Gastroesophageal sphincter (tissue), 3 donors: ENCODE results near the gene SFTPA1.

Source experiments
- EP300 ChIP-seq: sonication (generic); formaldehyde crosslinking; IDR thresholded peaks from one replicate; pipeline ENCODE4 v1.6.1; 2017; ENCODE audit warnings: antibody characterized with exemption, mild to moderate bottlenecking
- POLR2AphosphoS5 ChIP-seq: sonication (generic); formaldehyde crosslinking; IDR thresholded peaks from one replicate; pipeline ENCODE4 v1.6.1; 2017; ENCODE audit warnings: antibody characterized with exemption
- TF ChIP-seq, protein P1 (sequence below), 4 experiments: fragments of 200-600 bp in 2 of 4; fragments of 450-650 bp in 2 of 4; sonication (generic) in 1 of 4; IDR thresholded peaks; one replicate each; pipeline ENCODE4 v1.5.1; 2017 to 2019; ENCODE audit warnings: antibody characterized with exemption in 4 of 4, mild to moderate bottlenecking in 2 of 4, moderate library complexity in 2 of 4

- TF ChIP-seq, protein P1, sequence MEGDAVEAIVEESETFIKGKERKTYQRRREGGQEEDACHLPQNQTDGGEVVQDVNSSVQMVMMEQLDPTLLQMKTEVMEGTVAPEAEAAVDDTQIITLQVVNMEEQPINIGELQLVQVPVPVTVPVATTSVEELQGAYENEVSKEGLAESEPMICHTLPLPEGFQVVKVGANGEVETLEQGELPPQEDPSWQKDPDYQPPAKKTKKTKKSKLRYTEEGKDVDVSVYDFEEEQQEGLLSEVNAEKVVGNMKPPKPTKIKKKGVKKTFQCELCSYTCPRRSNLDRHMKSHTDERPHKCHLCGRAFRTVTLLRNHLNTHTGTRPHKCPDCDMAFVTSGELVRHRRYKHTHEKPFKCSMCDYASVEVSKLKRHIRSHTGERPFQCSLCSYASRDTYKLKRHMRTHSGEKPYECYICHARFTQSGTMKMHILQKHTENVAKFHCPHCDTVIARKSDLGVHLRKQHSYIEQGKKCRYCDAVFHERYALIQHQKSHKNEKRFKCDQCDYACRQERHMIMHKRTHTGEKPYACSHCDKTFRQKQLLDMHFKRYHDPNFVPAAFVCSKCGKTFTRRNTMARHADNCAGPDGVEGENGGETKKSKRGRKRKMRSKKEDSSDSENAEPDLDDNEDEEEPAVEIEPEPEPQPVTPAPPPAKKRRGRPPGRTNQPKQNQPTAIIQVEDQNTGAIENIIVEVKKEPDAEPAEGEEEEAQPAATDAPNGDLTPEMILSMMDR (IDR thresholded peaks at IDR 0.05), result no peak
- TF ChIP-seq POLR2AphosphoS5 (no peak), EP300 (no peak)
Observed at GRCh38 chr10:79585870-79586527, 24.7 kb upstream of the SFTPA1 start.
